Activated CD4-positive, alpha-beta T cell treated with anti-CD3 and anti-CD28 coated beads, Interleukin-2, amount 50 U/mL, for 1 hour (primary cell): ENCODE data around the gene ADTRP.
"Not testable (repeated sequence)": the region's sequence is repeated elsewhere in the genome, so short reads cannot be mapped to it uniquely, and the experiment has no call there.

Experiments used
- DNase-seq: peaks from one replicate; pipeline ENCODE4 v3.0.0-alpha.2; 2020

ADTRP gene

GRCh38 chr6:11689847-11690246 is 88.8 kb downstream of the ADTRP start:
- no peak for DNase-seq

- DNase-seq: not testable (repeated sequence)
These were observed 89.2 kb downstream of the ADTRP start for GRCh38 chr6:11689400-11689799.

GRCh38 chr6:11688425-11688709 is 90.2 kb downstream of the ADTRP start:
- DNase-seq: no peak

- no peak for DNase-seq
These were observed 93.0 kb downstream of the ADTRP start for GRCh38 chr6:11685481-11686093.

GRCh38 chr6:11684901-11685480 is 93.6 kb downstream of the ADTRP start:
- no peak for DNase-seq

DNA sequence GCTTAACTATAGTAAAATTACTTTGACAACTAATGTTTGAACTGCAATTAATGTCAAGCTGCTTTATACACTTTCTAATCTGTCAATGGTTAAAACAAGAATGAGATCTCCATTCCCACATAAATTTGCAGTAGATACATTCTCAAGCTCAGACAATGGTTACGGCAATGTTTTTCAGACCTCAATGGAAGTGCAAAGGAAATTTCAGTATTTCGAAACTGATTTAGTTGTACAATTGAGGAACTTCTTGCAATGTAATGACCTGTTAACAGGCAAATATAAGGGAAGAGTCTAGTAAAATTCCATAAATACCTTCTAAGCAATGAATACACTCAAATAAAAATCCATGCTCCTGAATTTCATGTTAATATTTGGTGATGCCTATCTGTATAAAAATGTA is 94.7 kb downstream of the ADTRP start:
- DNase-seq: no peak

- no peak for DNase-seq
These were observed 96.0 kb downstream of the ADTRP start for GRCh38 chr6:11682561-11682975.

- no peak for DNase-seq
These were observed 96.8 kb downstream of the ADTRP start for GRCh38 chr6:11681770-11682169.

DNA sequence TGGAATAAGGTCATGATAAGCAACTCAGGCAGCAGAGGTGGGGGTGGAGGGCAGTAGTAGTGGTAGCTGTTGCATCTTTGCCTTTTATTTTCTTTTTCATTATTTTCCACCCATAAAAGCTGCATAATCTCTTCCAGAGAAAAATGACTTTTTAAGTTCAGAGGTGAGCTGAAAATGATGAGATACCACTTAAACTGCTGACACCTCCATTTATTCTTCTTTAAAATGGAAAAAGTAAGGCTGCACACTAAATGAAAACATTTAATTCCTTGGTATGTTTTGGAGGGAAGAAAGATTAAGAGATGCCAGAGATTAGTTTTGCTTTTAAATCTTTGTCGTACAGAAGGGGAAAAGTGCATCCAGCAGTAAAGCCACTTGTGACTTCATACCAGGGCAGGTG is 97.2 kb downstream of the ADTRP start:
- no peak for DNase-seq

DNA sequence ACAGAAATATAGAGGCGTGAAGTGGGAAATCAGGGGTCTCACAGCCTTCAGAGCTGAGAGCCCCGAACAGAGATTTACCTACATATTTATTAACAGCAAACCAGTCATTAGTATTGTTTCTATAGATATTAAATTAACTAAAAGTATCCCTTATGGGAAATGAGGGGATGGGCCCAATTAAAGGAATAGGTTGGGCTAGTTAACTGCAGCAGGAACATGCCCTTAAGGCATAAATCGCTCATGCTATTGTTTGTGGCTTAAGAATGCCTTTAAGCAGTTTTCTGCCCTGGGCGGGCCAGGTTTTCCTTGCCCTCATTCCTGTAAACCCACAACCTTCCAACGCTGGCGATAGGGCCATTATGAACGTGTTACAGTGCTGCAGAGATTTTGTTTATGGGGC is 98.1 kb downstream of the ADTRP start:
- DNase-seq: not testable (repeated sequence)

GRCh38 chr6:11679099-11679498 is 99.5 kb downstream of the ADTRP start:
- DNase-seq: no peak

- no peak for DNase-seq
These were observed 103.0 kb downstream of the ADTRP start for GRCh38 chr6:11675601-11676000.

GRCh38 chr6:11672669-11673068 is 105.9 kb downstream of the ADTRP start:
- DNase-seq: no peak

DNA sequence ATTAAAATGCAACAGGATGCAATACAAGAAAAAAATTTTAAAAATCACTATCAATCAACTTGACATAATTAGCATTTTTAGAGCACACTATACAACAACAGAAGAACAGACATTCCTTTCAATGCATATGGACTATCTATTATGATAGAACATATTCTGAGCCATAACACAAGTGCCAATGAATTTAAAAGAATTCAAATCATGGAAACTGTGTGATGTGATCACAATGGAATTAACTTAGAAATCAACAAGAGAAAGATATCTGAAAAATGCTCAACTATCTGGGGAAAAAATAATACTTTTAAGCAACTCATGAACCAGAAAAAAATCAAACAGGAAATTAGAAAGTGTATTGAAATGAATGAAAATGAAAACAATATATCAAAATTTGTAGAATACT is 106.3 kb downstream of the ADTRP start:
- no peak for DNase-seq

DNA sequence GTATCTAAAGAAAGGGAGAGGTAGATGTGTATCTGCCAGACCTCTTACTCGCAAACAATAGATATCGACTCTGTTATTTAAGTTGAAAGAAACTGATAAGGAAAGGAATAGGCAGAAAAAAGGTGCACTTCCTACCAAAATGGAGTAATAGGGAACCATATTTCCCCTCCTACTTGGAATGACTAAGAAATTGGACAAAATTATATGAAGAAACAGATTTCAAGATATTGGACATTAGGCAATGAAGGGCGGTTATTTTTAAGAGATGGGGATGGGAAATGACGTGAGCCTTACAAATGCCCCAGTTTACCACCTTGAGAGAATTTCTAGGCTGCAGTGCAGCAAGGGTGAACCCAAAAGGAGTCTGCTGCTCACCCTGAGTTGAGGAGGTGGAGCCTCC is 108.9 kb downstream of the ADTRP start:
- DNase-seq: no peak

- no peak for DNase-seq
These were observed 110.1 kb downstream of the ADTRP start for GRCh38 chr6:11668455-11668854.

DNA sequence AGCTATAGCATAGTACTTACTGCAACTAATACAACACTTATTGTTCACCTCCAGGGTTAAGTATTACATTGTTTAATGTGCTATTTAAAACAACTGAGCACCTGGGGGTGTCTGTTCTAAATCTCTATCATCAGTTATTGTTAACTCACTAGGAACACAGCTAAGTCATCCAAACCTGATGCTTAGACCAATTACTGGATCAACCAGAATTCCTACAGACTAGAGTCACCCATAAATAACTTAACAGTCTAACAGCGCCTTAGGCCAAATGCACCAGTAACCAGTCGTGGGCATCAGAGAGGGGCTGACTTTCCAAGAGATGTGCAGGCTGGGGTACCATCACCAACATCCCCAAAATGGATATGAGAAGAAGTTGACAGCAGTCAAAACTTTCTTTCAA is 110.7 kb downstream of the ADTRP start:
- no peak for DNase-seq

- DNase-seq: no peak
These were observed 112.8 kb downstream of the ADTRP start for GRCh38 chr6:11665604-11666326.
